ENCODE measurements around the gene DDA1. TPM values are rescaled to one million over a fixed set of nuclear protein-coding genes. Genes with fewer than 3 reads are reported as not detected.

DDA1 gene
- total RNA-seq, 1 donor from 2014 or later, result 41.4 TPM

DNA sequence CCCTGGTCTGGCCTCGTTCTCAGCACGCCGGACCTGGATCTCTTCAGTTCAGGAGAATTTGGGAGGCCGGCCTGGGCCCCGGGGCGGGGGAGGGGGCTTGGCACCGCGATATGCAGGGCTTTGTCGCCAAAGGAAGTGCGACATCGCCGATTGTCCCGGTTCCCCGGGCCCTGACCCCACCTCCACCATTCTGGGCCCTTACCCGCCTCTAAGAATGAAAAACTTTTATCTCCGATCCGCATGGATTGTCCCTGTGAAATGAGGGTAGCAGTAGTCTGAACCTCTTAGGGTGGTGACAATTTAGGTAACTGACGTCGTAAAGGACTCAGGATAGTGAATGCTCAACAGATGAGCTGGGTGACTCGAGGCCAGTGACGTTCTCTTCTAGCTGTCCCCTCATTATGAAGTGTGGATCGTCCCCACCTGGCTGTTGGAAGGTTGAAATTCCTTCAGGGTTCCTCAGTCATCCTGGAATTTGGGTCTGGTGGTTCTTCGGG is 650 bp downstream of the DDA1 start:
- H3K36me3 Mint-ChIP-seq (ENCODE audit: insufficient read depth), result peaks cover 4% of the 10 kb centered on the region
- H3K4me1 Mint-ChIP-seq (ENCODE audit: low read depth), result peaks cover 23% of the 10 kb centered on the region
- H3K4me3 Mint-ChIP-seq (ENCODE audit: low read depth), result peak overlapping the region; percentile 95

DNA sequence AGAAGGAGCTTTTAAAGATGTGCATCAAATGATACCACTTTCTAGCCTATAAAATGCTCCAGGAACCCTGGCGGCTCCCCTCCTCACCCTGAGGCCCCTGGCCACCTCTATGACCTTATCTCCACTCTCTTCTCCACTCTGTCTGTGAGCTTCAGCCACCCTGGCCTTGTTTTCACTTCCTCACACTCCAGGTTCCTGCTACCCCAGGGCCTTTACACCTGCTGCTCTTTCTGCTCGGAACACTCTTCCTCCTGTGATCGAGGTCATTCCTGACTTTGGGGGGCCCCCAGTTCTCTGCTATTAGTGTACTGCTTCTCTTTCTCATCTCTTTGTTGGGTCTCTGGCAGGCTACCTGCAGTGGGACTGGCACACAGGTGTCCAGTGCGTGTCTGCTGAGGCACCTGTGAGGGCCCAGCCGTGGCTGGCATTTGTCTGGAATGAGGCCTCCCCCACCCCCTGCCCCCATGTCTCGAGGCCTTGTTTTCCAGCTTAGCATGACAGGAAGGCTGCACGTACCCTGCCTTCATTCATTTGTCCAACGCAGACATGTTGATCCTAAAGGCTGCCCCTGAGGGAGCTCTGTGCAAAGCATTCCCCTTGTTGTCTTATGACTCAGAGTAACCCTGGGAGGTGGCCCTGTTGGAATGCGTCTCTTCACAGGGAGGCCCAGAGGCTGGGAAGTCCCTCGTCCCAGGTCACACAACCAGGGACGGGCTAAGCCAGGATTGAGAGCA is 2.3 kb downstream of the DDA1 start:
- Mint-ChIP-seq H3K27me3 (no peaks in the 10 kb centered on the region), H3K4me1 (ENCODE audit: low read depth) (peaks cover 19% of the 10 kb centered on the region), H3K27ac (peak overlapping the region; percentile 43), H3K36me3 (ENCODE audit: insufficient read depth) (peaks cover 6% of the 10 kb centered on the region), H3K4me3 (ENCODE audit: low read depth) (peak overlapping the region; percentile 53), H3K9me3 (ENCODE audit: low read depth) (no peaks in the 10 kb centered on the region)
- DNase-seq (ENCODE audit: low spot score, unreplicated experiment), result no peak
- TF ChIP-seq CTCF (IDR thresholded peaks at IDR 0.05; ENCODE audit: unreplicated experiment), result no peak

More for the DNA sequence above, 650 bp downstream of the DDA1 start:
- no peaks in the 10 kb centered on the region for H3K27me3 Mint-ChIP-seq
- TF ChIP-seq CTCF (IDR thresholded peaks at IDR 0.05; ENCODE audit: unreplicated experiment), result no peak
- DNase-seq (ENCODE audit: low spot score, unreplicated experiment), result no peak
- H3K9me3 Mint-ChIP-seq (ENCODE audit: low read depth), result no peaks in the 10 kb centered on the region
- peak overlapping the region; percentile 93 for H3K27ac Mint-ChIP-seq

- H3K36me3 Mint-ChIP-seq (ENCODE audit: insufficient read depth), result peaks cover 6% of the 10 kb centered on the region
- no peak for DNase-seq (ENCODE audit: low spot score, unreplicated experiment)
Measured at GRCh38 chr19:17312189-17313113, 3.1 kb downstream of the DDA1 start.

DNA sequence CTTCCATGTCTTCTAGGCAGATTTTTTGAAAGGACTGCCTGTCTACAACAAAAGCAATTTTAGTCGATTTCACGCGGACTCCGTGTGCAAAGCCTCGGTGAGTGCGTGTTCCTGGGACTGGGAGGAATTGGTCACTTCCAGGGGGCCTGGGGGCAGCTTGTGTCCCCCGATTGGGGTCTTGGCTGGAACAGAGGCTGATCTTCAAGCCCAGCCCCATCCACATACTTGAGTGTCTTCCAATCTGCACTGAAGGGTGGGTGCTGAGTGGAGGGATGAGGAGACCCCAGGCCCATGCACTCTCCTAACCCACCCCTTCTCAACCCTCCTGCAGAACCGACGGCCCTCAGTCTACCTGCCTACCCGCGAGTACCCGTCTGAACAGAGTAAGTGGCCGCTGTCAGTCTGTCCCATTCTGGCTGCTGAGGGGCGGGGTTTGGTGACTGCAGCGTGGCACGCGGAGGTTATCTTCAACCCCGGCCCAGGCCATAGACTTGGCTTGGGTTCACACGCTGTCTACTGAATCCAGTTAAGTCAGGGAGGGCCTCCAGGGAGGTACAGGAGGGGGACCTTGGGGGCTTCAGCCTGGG is 4.7 kb downstream of the DDA1 start:
- Mint-ChIP-seq H3K4me3 (ENCODE audit: low read depth) (no peak overlapping the region), H3K27me3 (no peaks in the 10 kb centered on the region), H3K27ac (no peak overlapping the region), H3K36me3 (ENCODE audit: insufficient read depth) (peaks cover 6% of the 10 kb centered on the region), H3K9me3 (ENCODE audit: low read depth) (no peaks in the 10 kb centered on the region), H3K4me1 (ENCODE audit: low read depth) (peaks cover 14% of the 10 kb centered on the region)
- no peak for DNase-seq (ENCODE audit: low spot score, unreplicated experiment)
- TF ChIP-seq CTCF (IDR thresholded peaks at IDR 0.05; ENCODE audit: unreplicated experiment), result no peak

More at GRCh38 chr19:17312189-17313113, 3.1 kb downstream of the DDA1 start:
- Mint-ChIP-seq H3K27me3 (no peaks in the 10 kb centered on the region), H3K4me3 (ENCODE audit: low read depth) (no peak overlapping the region), H3K9me3 (ENCODE audit: low read depth) (no peaks in the 10 kb centered on the region), H3K4me1 (ENCODE audit: low read depth) (peaks cover 19% of the 10 kb centered on the region), H3K27ac (no peak overlapping the region)
- TF ChIP-seq CTCF (IDR thresholded peaks at IDR 0.05; ENCODE audit: unreplicated experiment), result no peak

- H3K36me3 Mint-ChIP-seq (ENCODE audit: insufficient read depth), result peaks cover 12% of the 10 kb centered on the region
Measured at GRCh38 chr19:17318966-17319365, 9.6 kb downstream of the DDA1 start.

More at GRCh38 chr19:17318966-17319365, 9.6 kb downstream of the DDA1 start:
- no peaks in the 10 kb centered on the region for H3K27me3 Mint-ChIP-seq
- no peaks in the 10 kb centered on the region for H3K4me1 Mint-ChIP-seq (ENCODE audit: low read depth)
- H3K27ac Mint-ChIP-seq, result no peak overlapping the region
- no peaks in the 10 kb centered on the region for H3K9me3 Mint-ChIP-seq (ENCODE audit: low read depth)
- no peak for DNase-seq (ENCODE audit: low spot score, unreplicated experiment)
- H3K4me3 Mint-ChIP-seq (ENCODE audit: low read depth), result no peak overlapping the region
- TF ChIP-seq CTCF (IDR thresholded peaks at IDR 0.05; ENCODE audit: unreplicated experiment), result no peak
